HG03039 (cell line): ENCODE measurements around the gene IRAK3.
"Not testable (repeated sequence)": the region's sequence is repeated elsewhere in the genome, so short reads cannot be mapped to it uniquely, and the experiment has no call there.

ENCODE experiments used
- ATAC-seq: cut with Tn5 transposase; IDR thresholded peaks from one replicate; pipeline ENCODE4 v1.9.1; 2021; ENCODE audit warnings: mild to moderate bottlenecking, moderate library complexity; ENCODE audit not compliant: unreplicated experiment

IRAK3 gene

GRCh38 chr12:66206141-66206540 is 17.1 kb downstream of the IRAK3 start:
- no peak for ATAC-seq

GRCh38 chr12:66210840-66211239 is 21.8 kb downstream of the IRAK3 start:
- ATAC-seq: no peak

- ATAC-seq: not testable (repeated sequence)
Observed at GRCh38 chr12:66211573-66211972, 22.6 kb downstream of the IRAK3 start.

GRCh38 chr12:66213011-66213410 is 24.0 kb downstream of the IRAK3 start:
- ATAC-seq: not testable (repeated sequence)

- no peak for ATAC-seq
Observed at GRCh38 chr12:66217342-66217917, 28.4 kb downstream of the IRAK3 start.

- no peak for ATAC-seq
Observed at GRCh38 chr12:66228462-66228861, 39.4 kb downstream of the IRAK3 start.

- ATAC-seq: no peak
Observed at GRCh38 chr12:66232263-66232662, 43.2 kb downstream of the IRAK3 start.

- ATAC-seq: peak; percentile 95
Observed at GRCh38 chr12:66234037-66234693, 45.2 kb downstream of the IRAK3 start.

GRCh38 chr12:66234773-66235625 is 46.0 kb downstream of the IRAK3 start:
- ATAC-seq: peak; percentile 35

GRCh38 chr12:66235626-66236281 is 46.7 kb downstream of the IRAK3 start:
- ATAC-seq: no peak

- ATAC-seq: not testable (repeated sequence)
Observed at GRCh38 chr12:66236282-66236675, 47.3 kb downstream of the IRAK3 start.

- no peak for ATAC-seq
Observed at GRCh38 chr12:66236969-66237368, 48.0 kb downstream of the IRAK3 start.

- ATAC-seq: no peak
Observed at GRCh38 chr12:66237505-66238175, 48.6 kb downstream of the IRAK3 start.

GRCh38 chr12:66239295-66239694 is 50.3 kb downstream of the IRAK3 start:
- ATAC-seq: no peak

GRCh38 chr12:66240096-66240820 is 51.2 kb downstream of the IRAK3 start:
- no peak for ATAC-seq

- ATAC-seq: no peak
Observed at GRCh38 chr12:66241061-66242043, 52.3 kb downstream of the IRAK3 start.

GRCh38 chr12:66242311-66242710 is 53.3 kb downstream of the IRAK3 start:
- ATAC-seq: no peak

GRCh38 chr12:66243911-66244310 is 54.9 kb downstream of the IRAK3 start:
- no peak for ATAC-seq

GRCh38 chr12:66244446-66244845 is 55.4 kb downstream of the IRAK3 start:
- ATAC-seq: no peak
